Keratinocyte (primary cell): ENCODE results near the gene BMPER.

ENCODE experiments used
- EZH2 ChIP-seq: IDR thresholded peaks from one replicate; pipeline ENCODE4 v1.6.1; 2012; ENCODE audit warnings: inconsistent platforms, mild to moderate bottlenecking, low read length, moderate library complexity
- TF ChIP-seq, protein P1 (sequence below), 3 experiments: IDR thresholded peaks in 1 of 3; conservative IDR thresholded peaks in 1 of 3; optimal IDR thresholded peaks in 1 of 3; 2 replicates in 2 of 3; 3 replicates in 1 of 3; pipeline versions ENCODE3 to v1.5.1; 2011; ENCODE audit warnings: low read length in 3 of 3, mild to moderate bottlenecking in 3 of 3, moderate library complexity in 2 of 3, control low read depth in 1 of 3, inconsistent platforms in 1 of 3; ENCODE audit not compliant: insufficient read depth in 2 of 3; ENCODE audit errors: extremely low read depth in 1 of 3

DNA sequence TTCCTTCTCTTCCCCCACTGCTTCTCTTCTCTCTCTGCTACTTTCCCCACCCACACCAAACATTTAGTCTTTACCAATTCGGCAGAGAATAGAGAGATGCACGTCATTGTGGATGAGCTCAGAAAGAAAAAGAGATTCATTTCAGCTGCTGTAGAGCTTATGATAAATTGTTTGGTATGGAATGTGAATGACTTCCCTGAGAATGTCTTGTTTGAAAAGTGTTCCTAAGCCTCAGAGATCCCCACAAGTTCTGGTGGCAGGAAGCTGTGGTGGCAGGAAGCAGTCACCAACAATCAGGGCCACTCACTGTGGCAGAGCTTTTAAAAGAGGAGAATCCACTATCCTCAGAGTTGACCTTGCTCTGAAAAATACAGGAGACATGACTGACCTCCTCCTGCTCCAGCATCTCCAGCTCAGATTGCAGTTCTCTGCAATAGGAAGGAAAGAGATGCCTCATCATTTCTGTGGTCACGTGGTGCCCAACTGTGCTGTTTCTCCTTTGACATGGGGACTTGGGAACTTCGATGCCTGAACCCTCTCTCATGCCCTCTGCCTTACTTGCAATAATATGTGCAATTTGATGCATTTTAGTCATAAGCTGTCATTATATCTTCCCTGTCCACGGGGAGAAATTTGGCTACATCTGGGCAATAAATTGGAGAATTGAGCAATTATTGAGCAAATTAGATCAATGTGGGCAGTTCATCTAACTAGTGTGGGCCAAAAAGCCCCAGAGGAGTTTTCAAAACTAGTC lies 76.5 kb downstream of the BMPER start:
- TF ChIP-seq EZH2: no peak
- TF ChIP-seq, protein P1, sequence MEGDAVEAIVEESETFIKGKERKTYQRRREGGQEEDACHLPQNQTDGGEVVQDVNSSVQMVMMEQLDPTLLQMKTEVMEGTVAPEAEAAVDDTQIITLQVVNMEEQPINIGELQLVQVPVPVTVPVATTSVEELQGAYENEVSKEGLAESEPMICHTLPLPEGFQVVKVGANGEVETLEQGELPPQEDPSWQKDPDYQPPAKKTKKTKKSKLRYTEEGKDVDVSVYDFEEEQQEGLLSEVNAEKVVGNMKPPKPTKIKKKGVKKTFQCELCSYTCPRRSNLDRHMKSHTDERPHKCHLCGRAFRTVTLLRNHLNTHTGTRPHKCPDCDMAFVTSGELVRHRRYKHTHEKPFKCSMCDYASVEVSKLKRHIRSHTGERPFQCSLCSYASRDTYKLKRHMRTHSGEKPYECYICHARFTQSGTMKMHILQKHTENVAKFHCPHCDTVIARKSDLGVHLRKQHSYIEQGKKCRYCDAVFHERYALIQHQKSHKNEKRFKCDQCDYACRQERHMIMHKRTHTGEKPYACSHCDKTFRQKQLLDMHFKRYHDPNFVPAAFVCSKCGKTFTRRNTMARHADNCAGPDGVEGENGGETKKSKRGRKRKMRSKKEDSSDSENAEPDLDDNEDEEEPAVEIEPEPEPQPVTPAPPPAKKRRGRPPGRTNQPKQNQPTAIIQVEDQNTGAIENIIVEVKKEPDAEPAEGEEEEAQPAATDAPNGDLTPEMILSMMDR (optimal IDR thresholded peaks at IDR 0.05 in 1 of 3, IDR thresholded peaks at IDR 0.05 in 1 of 3, conservative IDR thresholded peaks at IDR 0.05 in 1 of 3; ENCODE audit: extremely low read depth in 1 of 3, insufficient read depth in 2 of 3, low read length in 3 of 3): no peak
